ENCODE measurements around the gene PACS1.
"Not testable (repeated sequence)": the region's sequence is repeated elsewhere in the genome, so short reads cannot be mapped to it uniquely, and the experiment has no call there.

The PACS1 gene

GRCh38 chr11:66231561-66231960 lies 161.5 kb downstream of the PACS1 start:
- DNase-seq: no peak

- DNase-seq: no peak
Observed at GRCh38 chr11:66232769-66233168, 162.7 kb downstream of the PACS1 start.

GRCh38 chr11:66233301-66233700 lies 163.2 kb downstream of the PACS1 start:
- DNase-seq: no peak

GRCh38 chr11:66235141-66235540 lies 165.1 kb downstream of the PACS1 start:
- DNase-seq: no peak

GRCh38 chr11:66237867-66238266 lies 167.8 kb downstream of the PACS1 start:
- no peak for DNase-seq

- no peak for DNase-seq
Observed at GRCh38 chr11:66238786-66239413, 168.8 kb downstream of the PACS1 start.

GRCh38 chr11:66239511-66239910 lies 169.4 kb downstream of the PACS1 start:
- DNase-seq: no peak

- DNase-seq: no peak
Observed at GRCh38 chr11:66239998-66240780, 170.1 kb downstream of the PACS1 start.

GRCh38 chr11:66240781-66241136 lies 170.7 kb downstream of the PACS1 start:
- no peak for DNase-seq

GRCh38 chr11:66242095-66242765 lies 172.2 kb downstream of the PACS1 start:
- no peak for DNase-seq

GRCh38 chr11:66243782-66244535 lies 173.9 kb downstream of the PACS1 start:
- no peak for DNase-seq

GRCh38 chr11:66247295-66247694 lies 177.2 kb downstream of the PACS1 start:
- no peak for DNase-seq

GRCh38 chr11:66247801-66248200 lies 177.7 kb downstream of the PACS1 start:
- no peak for DNase-seq

GRCh38 chr11:66248903-66249302 lies 178.8 kb downstream of the PACS1 start:
- DNase-seq: no peak

GRCh38 chr11:66251809-66252208 lies 181.7 kb downstream of the PACS1 start:
- DNase-seq: no peak

GRCh38 chr11:66253081-66253480 lies 183.0 kb downstream of the PACS1 start:
- DNase-seq: not testable (repeated sequence)

- DNase-seq: no peak
Observed at GRCh38 chr11:66258473-66258893, 188.4 kb downstream of the PACS1 start.

- DNase-seq: no peak
Observed at GRCh38 chr11:66259225-66259624, 189.2 kb downstream of the PACS1 start.

GRCh38 chr11:66259956-66260355 lies 189.9 kb downstream of the PACS1 start:
- DNase-seq: no peak

- no peak for DNase-seq
Observed at GRCh38 chr11:66261578-66261977, 191.5 kb downstream of the PACS1 start.

- no peak for DNase-seq
Observed at GRCh38 chr11:66262191-66262590, 192.1 kb downstream of the PACS1 start.

GRCh38 chr11:66262696-66263095 lies 192.6 kb downstream of the PACS1 start:
- no peak for DNase-seq

- no peak for DNase-seq
Observed at GRCh38 chr11:66263231-66263630, 193.2 kb downstream of the PACS1 start.
